Testis (tissue), 3 donors: ENCODE data around the gene ADPRH. TPM values are rescaled to one million over a fixed set of nuclear protein-coding genes. Genes with fewer than 3 reads are reported as not detected.

Experiments
- DNase-seq: peaks from one replicate; pipeline ENCODE4 v3.0.0-alpha.2; 2019
- H3K27ac ChIP-seq, 2 donors: fragments of 200-600 bp; sonication (generic); one replicate each; pipeline ENCODE4 v1.5.1; 2019
- H3K27me3 ChIP-seq: fragments of 200-600 bp; sonication (generic); one replicate; pipeline ENCODE4 v1.5.1; 2019
- H3K36me3 ChIP-seq: fragments of 200-600 bp; sonication (generic); one replicate; pipeline ENCODE4 v1.5.1; 2017; ENCODE audit warnings: low read depth; ENCODE audit errors: missing control alignments
- H3K4me1 ChIP-seq: fragments of 200-600 bp; sonication (generic); one replicate; pipeline ENCODE4 v1.5.1; 2019
- H3K4me3 ChIP-seq, 2 donors: fragments of 200-600 bp; sonication (generic); one replicate each; pipeline ENCODE4 v1.5.1; 2017 to 2019
- H3K9me3 ChIP-seq: fragments of 200-600 bp; sonication (generic); one replicate; pipeline ENCODE4 v1.5.1; 2017
- CTCF ChIP-seq, 3 experiments: fragments of 450-650 bp in 2 of 3; fragments of 200-600 bp in 1 of 3; sonication (generic) in 1 of 3; IDR thresholded peaks; one replicate each; pipeline ENCODE4 v1.5.1; 2016 to 2019; ENCODE audit warnings: antibody characterized with exemption in 3 of 3, mild to moderate bottlenecking in 2 of 3, moderate library complexity in 1 of 3
- POLR2A ChIP-seq: fragments of 450-650 bp; IDR thresholded peaks from one replicate; pipeline ENCODE4 v1.6.1; 2017; ENCODE audit warnings: antibody characterized with exemption, mild to moderate bottlenecking, moderate library complexity
- WGBS, 2 donors: methylation state at CpG; one replicate each; pipeline ENCODE4 v1.1.5; 2018; 5-methylcytosine and 5-hydroxymethylcytosine counted together
- intact Hi-C: fragments of 100-400 bp; cut with DNase I; formaldehyde crosslinking; loops from one replicate; pipeline ENCODE4 v1.15.1; 2023; ENCODE audit warnings: low total_unique reads
- polyA plus RNA-seq: library from polyadenylated mRNA; stranded (reverse); fragments of 350-450 nt; fragmentation: Illumina TruSeq; extraction: RNeasy Lipid Tissue Mini Kit (QIAGEN cat#74804); gene quantifications from one replicate; pipeline ENCODE4 v1.2.3, GENCODE V29; 2014; ENCODE audit warnings: low read depth, low replicate concordance; ENCODE audit not compliant: insufficient read depth
- total RNA-seq, 2 donors: library from RNA; depleted of rRNA; stranded (reverse); fragments of >200 nt; gene quantifications; one replicate each; pipeline ENCODE4 v1.2.3, GENCODE V29; 2016

Gene ADPRH
- total and polyA plus RNA-seq, 3 donors from 2014 or later = 7.9 to 8.6 (median 8.0) TPM

GRCh38 chr3:119602676-119603075 lies 23.4 kb downstream of the ADPRH start:
- DNase-seq = no peak
- Histone ChIP-seq H3K4me3 (no peak overlapping the region), H3K9me3 (no peaks in the 10 kb centered on the region), H3K27ac (peak overlapping the region in 1 of 2 donors; percentile 41), H3K4me1 (no peaks in the 10 kb centered on the region), H3K27me3 (no peaks in the 10 kb centered on the region), H3K36me3 (no peaks in the 10 kb centered on the region)
- no peak for TF ChIP-seq POLR2A
- TF ChIP-seq CTCF (IDR thresholded peaks at IDR 0.05) = no peak
- intact Hi-C loops = no loop called here
- 56 to 85% methylated on average over 1 of the region's 1 CpG for WGBS, 2 donors

GRCh38 chr3:119604878-119605277 lies 25.6 kb downstream of the ADPRH start:
- intact Hi-C loops = no loop called here

GRCh38 chr3:119608405-119609000 lies 29.2 kb downstream of the ADPRH start:
- Histone ChIP-seq H3K4me3 (no peak overlapping the region), H3K27ac (no peak overlapping the region), H3K9me3 (no peaks in the 10 kb centered on the region), H3K36me3 (no peaks in the 10 kb centered on the region), H3K27me3 (no peaks in the 10 kb centered on the region), H3K4me1 (no peaks in the 10 kb centered on the region)
- WGBS, 2 donors = 84 to 89% methylated on average over 6 of the region's 6 CpGs
- no peak for TF ChIP-seq CTCF (IDR thresholded peaks at IDR 0.05)
- TF ChIP-seq POLR2A = no peak
- intact Hi-C loops = no loop called here
- DNase-seq = no peak

More at GRCh38 chr3:119604878-119605277, 25.6 kb downstream of the ADPRH start:
- DNase-seq = no peak
- no peaks in the 10 kb centered on the region for H3K4me1 ChIP-seq
- 90 to 100% methylated on average over 1 of the region's 1 CpG for WGBS, 2 donors
- no peak for TF ChIP-seq CTCF (IDR thresholded peaks at IDR 0.05)
- no peak for TF ChIP-seq POLR2A
- no peak overlapping the region for H3K27ac ChIP-seq
- no peak overlapping the region for H3K4me3 ChIP-seq
- H3K27me3 ChIP-seq = no peaks in the 10 kb centered on the region
- no peaks in the 10 kb centered on the region for H3K36me3 ChIP-seq
- H3K9me3 ChIP-seq = no peaks in the 10 kb centered on the region

GRCh38 chr3:119609301-119609700 lies 30.0 kb downstream of the ADPRH start:
- TF ChIP-seq CTCF (IDR thresholded peaks at IDR 0.05) = no peak
- no peak for TF ChIP-seq POLR2A
- Histone ChIP-seq H3K4me1 (no peaks in the 10 kb centered on the region), H3K4me3 (no peak overlapping the region), H3K36me3 (no peaks in the 10 kb centered on the region), H3K27ac (no peak overlapping the region), H3K27me3 (no peaks in the 10 kb centered on the region), H3K9me3 (no peaks in the 10 kb centered on the region)
- DNase-seq = no peak
- 53 to 67% methylated on average over 5 to 6 of the region's 6 CpGs for WGBS, 2 donors
- intact Hi-C loops = no loop called here

GRCh38 chr3:119611664-119612063 lies 32.4 kb downstream of the ADPRH start:
- H3K27ac ChIP-seq = no peak overlapping the region
- WGBS, 2 donors = 91 to 98% methylated on average over 1 of the region's 1 CpG
- H3K27me3 ChIP-seq = no peaks in the 10 kb centered on the region
- no peaks in the 10 kb centered on the region for H3K9me3 ChIP-seq
- no peak for DNase-seq
- intact Hi-C loops = no loop called here
- no peaks in the 10 kb centered on the region for H3K4me1 ChIP-seq
- H3K36me3 ChIP-seq = no peaks in the 10 kb centered on the region
- H3K4me3 ChIP-seq = no peak overlapping the region
- TF ChIP-seq CTCF (IDR thresholded peaks at IDR 0.05) = no peak
